WTC11 (cell line): ENCODE data around the gene CCSER1. TPM values are rescaled to one million over a fixed set of nuclear protein-coding genes. Genes with fewer than 3 reads are reported as not detected.

Source experiments
- ATAC-seq: fragments of 200-7000 bp; cut with Tn5 transposase; 2 replicates; pipeline ENCODE4 v1.10.0; 2021; ENCODE audit warnings: mild to moderate bottlenecking, moderate library complexity
- CTCF ChIA-PET: fragments of 300-600 bp; sonication (Branson Sonifier 250); formaldehyde crosslinking; loops from one replicate; lab custom pipeline; 2021; ENCODE audit warnings: antibody characterized with exemption; lab: Charles Lee
- POLR2A ChIA-PET: fragments of 350-600 bp; sonication (Branson Sonifier 250); formaldehyde crosslinking; loops from one replicate; lab custom pipeline; 2021; ENCODE audit warnings: antibody characterized with exemption; lab: Charles Lee
- DNase-seq: peaks from one replicate; pipeline ENCODE4 v3.0.0; 2021; ENCODE audit warnings: low spot score
- H3K27ac Mint-ChIP-seq: 2 replicates; pipeline ENCODE4 v1.8.0; 2021; ENCODE audit warnings: mixed read lengths
- H3K27me3 Mint-ChIP-seq: 2 replicates; pipeline ENCODE4 v1.8.0; 2021; ENCODE audit warnings: low read depth, mild to moderate bottlenecking, moderate library complexity, mixed read lengths
- H3K36me3 Mint-ChIP-seq: 2 replicates; pipeline ENCODE4 v1.8.0; 2021; ENCODE audit warnings: mixed read lengths
- H3K4me1 Mint-ChIP-seq: 2 replicates; pipeline ENCODE4 v1.8.0; 2022; ENCODE audit warnings: mixed read lengths
- H3K4me3 Mint-ChIP-seq: 2 replicates; pipeline ENCODE4 v1.8.0; 2021; ENCODE audit warnings: mild to moderate bottlenecking, moderate library complexity, mixed read lengths
- H3K9me3 Mint-ChIP-seq: 2 replicates; pipeline ENCODE4 v1.8.0; 2021; ENCODE audit warnings: mixed read lengths
- ATF1 ChIP-seq: sonication (generic); formaldehyde crosslinking; IDR thresholded peaks from 2 replicates; pipeline ENCODE4 v1.8.1; 2023; ENCODE audit warnings: mild to moderate bottlenecking, moderate library complexity, missing genetic modification reagents
- GTF2I ChIP-seq: fragments of 250-450 bp; sonication (Bioruptor Pico); conservative IDR thresholded peaks from 2 replicates; pipeline ENCODE4 v1.4.0; 2021; ENCODE audit warnings: mild to moderate bottlenecking
- IRF2 ChIP-seq: sonication (generic); formaldehyde crosslinking; IDR thresholded peaks from 2 replicates; pipeline ENCODE4 v1.8.0; 2022; ENCODE audit warnings: low read depth, missing genetic modification reagents, borderline replicate concordance
- NFE2L1 ChIP-seq: sonication (generic); formaldehyde crosslinking; IDR thresholded peaks from 2 replicates; pipeline ENCODE4 v1.8.1; 2023; ENCODE audit warnings: missing genetic modification reagents
- NR2C2 ChIP-seq: sonication (generic); formaldehyde crosslinking; IDR thresholded peaks from 2 replicates; pipeline ENCODE4 v1.8.0; 2022; ENCODE audit warnings: mild to moderate bottlenecking, missing genetic modification reagents
- PRRX2 ChIP-seq: fragments of 250-450 bp; sonication (Bioruptor Pico); IDR thresholded peaks from 2 replicates; pipeline ENCODE4 v1.8.0; 2021; ENCODE audit warnings: mild to moderate bottlenecking
- RELA ChIP-seq: sonication (generic); formaldehyde crosslinking; IDR thresholded peaks from 2 replicates; pipeline ENCODE4 v1.8.1; 2022; ENCODE audit warnings: missing genetic modification reagents, mild to moderate bottlenecking, borderline replicate concordance
- ZBTB21 ChIP-seq: sonication (generic); formaldehyde crosslinking; IDR thresholded peaks from 2 replicates; pipeline ENCODE4 v1.8.1; 2023; ENCODE audit warnings: mild to moderate bottlenecking, missing genetic modification reagents, borderline replicate concordance
- ZNF263 ChIP-seq: sonication (generic); formaldehyde crosslinking; IDR thresholded peaks from 2 replicates; pipeline ENCODE4 v1.8.1; 2022; ENCODE audit warnings: low read depth, mild to moderate bottlenecking, moderate library complexity, missing genetic modification reagents
- ZNF416 ChIP-seq: fragments of 250-450 bp; sonication (Bioruptor Pico); IDR thresholded peaks from 2 replicates; pipeline ENCODE4 v1.9.0; 2021; ENCODE audit warnings: mild to moderate bottlenecking, inconsistent platforms
- total RNA-seq: library from RNA; stranded (reverse); gene quantifications from 3 replicates; pipeline ENCODE4 v1.2.3, GENCODE V29; 2021
- TF ChIP-seq, protein P1 (sequence below): fragments of 250-450 bp; sonication (Bioruptor Pico); IDR thresholded peaks from 2 replicates; pipeline ENCODE4 v1.8.0; 2021; ENCODE audit warnings: mild to moderate bottlenecking
- TF ChIP-seq, protein P2 (sequence below): sonication (generic); formaldehyde crosslinking; IDR thresholded peaks from 2 replicates; pipeline ENCODE4 v1.8.0; 2022; ENCODE audit warnings: mild to moderate bottlenecking, missing genetic modification reagents
- TF ChIP-seq, protein P3 (sequence below): sonication (generic); formaldehyde crosslinking; IDR thresholded peaks from 2 replicates; pipeline ENCODE4 v1.8.0; 2023; ENCODE audit warnings: missing genetic modification reagents
- TF ChIP-seq, protein P4 (sequence below): sonication (generic); formaldehyde crosslinking; IDR thresholded peaks from 2 replicates; pipeline ENCODE4 v1.8.1; 2023; ENCODE audit warnings: mild to moderate bottlenecking, missing genetic modification reagents, borderline replicate concordance
- TF ChIP-seq, protein P5 (sequence below): fragments of 250-450 bp; sonication (Bioruptor Pico); conservative IDR thresholded peaks from 2 replicates; pipeline ENCODE4 v1.9.0; 2021; ENCODE audit warnings: mild to moderate bottlenecking
- TF ChIP-seq, protein P6 (sequence below): sonication (generic); formaldehyde crosslinking; IDR thresholded peaks from 2 replicates; pipeline ENCODE4 v1.8.1; 2023; ENCODE audit warnings: mild to moderate bottlenecking, moderate library complexity, missing genetic modification reagents
- TF ChIP-seq, protein P7 (sequence below): sonication (generic); formaldehyde crosslinking; conservative IDR thresholded peaks from 2 replicates; pipeline ENCODE4 v1.8.1; 2023; ENCODE audit warnings: mild to moderate bottlenecking, low read depth, missing genetic modification reagents, moderate library complexity
- TF ChIP-seq, protein P8 (sequence below): sonication (generic); formaldehyde crosslinking; IDR thresholded peaks from 2 replicates; pipeline ENCODE4 v1.8.0; 2022; ENCODE audit warnings: mild to moderate bottlenecking, missing genetic modification reagents

Gene CCSER1
- total RNA-seq, 1 experiment from 2014 or later: 0.87 TPM

DNA sequence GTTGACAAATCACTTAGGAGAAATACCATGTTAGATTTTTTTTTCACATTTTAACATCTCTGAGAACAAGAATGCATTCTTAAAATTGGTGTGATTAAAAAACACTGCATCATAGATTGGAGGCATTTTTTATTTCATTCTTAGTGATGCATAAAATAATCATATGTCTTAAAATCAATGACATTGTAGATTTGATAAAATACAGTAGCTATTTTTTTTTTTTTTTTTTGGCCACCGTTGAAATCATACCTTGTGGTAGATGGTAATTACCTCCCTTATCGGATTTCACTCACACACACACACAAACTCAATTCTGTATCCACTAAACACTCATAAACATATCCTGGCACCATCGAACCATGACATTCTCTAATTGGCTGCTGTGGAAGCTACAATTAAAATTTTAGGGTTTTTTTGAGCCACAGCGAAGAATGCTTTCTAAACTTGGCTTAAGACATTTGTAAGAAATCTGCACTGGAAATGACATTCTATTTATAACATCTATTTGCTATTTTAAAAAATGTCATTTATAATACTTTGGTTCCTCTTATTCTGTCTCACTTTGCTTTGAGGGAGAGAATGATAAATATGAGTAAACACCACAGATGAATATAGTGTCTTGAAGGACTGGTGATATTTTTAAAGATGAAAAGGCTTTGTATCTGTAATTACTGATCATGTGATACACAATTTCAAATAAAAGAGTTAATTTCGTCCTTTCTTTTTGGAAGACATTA lies 60.1 kb downstream of the CCSER1 start:
- CTCF ChIA-PET: no interaction called here
- DNase-seq (no peak), ATAC-seq (no peak)
- Mint-ChIP-seq H3K4me3 (no peak overlapping the region), H3K36me3 (no peaks in the 10 kb centered on the region), H3K27ac (no peak overlapping the region), H3K9me3 (no peaks in the 10 kb centered on the region), H3K4me1 (peaks cover 29% of the 10 kb centered on the region), H3K27me3 (no peaks in the 10 kb centered on the region)
- TF ChIP-seq, protein P1, sequence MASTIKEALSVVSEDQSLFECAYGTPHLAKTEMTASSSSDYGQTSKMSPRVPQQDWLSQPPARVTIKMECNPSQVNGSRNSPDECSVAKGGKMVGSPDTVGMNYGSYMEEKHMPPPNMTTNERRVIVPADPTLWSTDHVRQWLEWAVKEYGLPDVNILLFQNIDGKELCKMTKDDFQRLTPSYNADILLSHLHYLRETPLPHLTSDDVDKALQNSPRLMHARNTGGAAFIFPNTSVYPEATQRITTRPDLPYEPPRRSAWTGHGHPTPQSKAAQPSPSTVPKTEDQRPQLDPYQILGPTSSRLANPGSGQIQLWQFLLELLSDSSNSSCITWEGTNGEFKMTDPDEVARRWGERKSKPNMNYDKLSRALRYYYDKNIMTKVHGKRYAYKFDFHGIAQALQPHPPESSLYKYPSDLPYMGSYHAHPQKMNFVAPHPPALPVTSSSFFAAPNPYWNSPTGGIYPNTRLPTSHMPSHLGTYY: no peak
- TF ChIP-seq RELA (no peak), ATF1 (CRISPR knock-in tag) (no peak), ZBTB21 (no peak), ZNF263 (no peak), IRF2 (no peak), PRRX2 (CRISPR knock-in tag) (no peak)
- TF ChIP-seq, protein P2, sequence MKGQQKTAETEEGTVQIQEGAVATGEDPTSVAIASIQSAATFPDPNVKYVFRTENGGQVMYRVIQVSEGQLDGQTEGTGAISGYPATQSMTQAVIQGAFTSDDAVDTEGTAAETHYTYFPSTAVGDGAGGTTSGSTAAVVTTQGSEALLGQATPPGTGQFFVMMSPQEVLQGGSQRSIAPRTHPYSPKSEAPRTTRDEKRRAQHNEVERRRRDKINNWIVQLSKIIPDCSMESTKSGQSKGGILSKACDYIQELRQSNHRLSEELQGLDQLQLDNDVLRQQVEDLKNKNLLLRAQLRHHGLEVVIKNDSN (CRISPR knock-in tag): no peak
- TF ChIP-seq, protein P3, sequence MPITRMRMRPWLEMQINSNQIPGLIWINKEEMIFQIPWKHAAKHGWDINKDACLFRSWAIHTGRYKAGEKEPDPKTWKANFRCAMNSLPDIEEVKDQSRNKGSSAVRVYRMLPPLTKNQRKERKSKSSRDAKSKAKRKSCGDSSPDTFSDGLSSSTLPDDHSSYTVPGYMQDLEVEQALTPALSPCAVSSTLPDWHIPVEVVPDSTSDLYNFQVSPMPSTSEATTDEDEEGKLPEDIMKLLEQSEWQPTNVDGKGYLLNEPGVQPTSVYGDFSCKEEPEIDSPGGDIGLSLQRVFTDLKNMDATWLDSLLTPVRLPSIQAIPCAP (CRISPR knock-in tag): no peak
- TF ChIP-seq, protein P4, sequence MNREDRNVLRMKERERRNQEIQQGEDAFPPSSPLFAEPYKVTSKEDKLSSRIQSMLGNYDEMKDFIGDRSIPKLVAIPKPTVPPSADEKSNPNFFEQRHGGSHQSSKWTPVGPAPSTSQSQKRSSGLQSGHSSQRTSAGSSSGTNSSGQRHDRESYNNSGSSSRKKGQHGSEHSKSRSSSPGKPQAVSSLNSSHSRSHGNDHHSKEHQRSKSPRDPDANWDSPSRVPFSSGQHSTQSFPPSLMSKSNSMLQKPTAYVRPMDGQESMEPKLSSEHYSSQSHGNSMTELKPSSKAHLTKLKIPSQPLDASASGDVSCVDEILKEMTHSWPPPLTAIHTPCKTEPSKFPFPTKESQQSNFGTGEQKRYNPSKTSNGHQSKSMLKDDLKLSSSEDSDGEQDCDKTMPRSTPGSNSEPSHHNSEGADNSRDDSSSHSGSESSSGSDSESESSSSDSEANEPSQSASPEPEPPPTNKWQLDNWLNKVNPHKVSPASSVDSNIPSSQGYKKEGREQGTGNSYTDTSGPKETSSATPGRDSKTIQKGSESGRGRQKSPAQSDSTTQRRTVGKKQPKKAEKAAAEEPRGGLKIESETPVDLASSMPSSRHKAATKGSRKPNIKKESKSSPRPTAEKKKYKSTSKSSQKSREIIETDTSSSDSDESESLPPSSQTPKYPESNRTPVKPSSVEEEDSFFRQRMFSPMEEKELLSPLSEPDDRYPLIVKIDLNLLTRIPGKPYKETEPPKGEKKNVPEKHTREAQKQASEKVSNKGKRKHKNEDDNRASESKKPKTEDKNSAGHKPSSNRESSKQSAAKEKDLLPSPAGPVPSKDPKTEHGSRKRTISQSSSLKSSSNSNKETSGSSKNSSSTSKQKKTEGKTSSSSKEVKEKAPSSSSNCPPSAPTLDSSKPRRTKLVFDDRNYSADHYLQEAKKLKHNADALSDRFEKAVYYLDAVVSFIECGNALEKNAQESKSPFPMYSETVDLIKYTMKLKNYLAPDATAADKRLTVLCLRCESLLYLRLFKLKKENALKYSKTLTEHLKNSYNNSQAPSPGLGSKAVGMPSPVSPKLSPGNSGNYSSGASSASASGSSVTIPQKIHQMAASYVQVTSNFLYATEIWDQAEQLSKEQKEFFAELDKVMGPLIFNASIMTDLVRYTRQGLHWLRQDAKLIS (CRISPR knock-in tag): no peak
- TF ChIP-seq, protein P5, sequence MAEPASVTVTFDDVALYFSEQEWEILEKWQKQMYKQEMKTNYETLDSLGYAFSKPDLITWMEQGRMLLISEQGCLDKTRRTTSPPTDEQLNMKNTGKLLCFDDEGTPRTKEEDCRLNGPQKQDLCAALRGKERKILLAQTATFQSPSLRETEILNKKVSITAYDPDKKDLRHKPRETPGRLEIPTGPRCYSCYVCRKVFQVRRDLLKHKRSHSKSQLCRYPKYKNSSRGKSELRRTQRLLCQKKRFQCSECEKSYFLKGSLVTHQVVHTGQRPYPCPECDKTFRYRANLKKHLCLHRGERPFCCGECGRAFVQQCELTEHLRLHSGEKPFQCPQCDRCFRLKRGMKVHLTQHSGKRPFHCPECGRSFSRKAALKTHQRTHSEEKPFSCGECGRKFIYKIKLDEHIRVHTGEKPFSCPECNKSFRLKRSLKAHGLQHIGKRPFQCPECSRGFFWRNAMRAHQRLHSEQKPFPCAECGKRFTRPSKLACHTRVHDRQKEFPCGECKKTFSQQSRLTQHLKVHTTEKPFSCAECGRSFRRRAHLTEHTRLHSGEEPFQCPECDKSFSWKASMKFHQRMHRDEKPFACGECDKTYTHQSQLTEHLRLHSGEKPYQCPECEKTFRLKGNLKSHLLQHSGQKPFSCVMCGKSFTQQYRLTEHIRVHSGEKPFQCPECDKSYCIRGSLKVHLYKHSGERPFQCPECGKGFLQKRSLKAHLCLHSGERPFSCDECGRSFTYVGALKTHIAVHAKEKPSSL: no peak
- TF ChIP-seq, protein P6, sequence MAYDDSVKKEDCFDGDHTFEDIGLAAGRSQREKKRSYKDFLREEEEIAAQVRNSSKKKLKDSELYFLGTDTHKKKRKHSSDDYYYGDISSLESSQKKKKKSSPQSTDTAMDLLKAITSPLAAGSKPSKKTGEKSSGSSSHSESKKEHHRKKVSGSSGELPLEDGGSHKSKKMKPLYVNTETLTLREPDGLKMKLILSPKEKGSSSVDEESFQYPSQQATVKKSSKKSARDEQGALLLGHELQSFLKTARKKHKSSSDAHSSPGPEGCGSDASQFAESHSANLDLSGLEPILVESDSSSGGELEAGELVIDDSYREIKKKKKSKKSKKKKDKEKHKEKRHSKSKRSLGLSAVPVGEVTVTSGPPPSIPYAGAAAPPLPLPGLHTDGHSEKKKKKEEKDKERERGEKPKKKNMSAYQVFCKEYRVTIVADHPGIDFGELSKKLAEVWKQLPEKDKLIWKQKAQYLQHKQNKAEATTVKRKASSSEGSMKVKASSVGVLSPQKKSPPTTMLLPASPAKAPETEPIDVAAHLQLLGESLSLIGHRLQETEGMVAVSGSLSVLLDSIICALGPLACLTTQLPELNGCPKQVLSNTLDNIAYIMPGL (CRISPR knock-in tag): no peak
- POLR2A ChIA-PET: interaction anchor here (0.6 kb wide), 2 partner anchors 9 to 83 kb away, joined by 4 to 6 read pairs; no protein-coding TSS in a partner anchor

DNA sequence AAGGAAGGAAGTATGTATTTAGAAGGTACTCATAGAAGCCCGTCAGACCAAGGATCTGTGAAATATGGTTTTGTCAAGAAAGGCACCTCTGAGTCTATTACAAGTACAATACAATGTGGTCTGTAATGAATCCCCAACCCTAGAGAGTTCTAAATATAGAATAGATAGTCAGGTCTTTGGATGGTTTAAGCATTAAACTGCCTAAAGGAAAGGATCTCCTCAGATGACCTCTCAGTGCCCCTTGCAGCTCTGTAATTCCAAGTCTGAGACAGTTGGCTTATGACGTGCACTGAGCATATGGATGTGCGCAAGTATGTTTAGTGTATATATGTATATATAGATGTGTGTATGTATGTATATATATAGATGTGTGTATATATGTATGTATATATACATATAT lies 62.0 kb downstream of the CCSER1 start:
- no peak for DNase-seq
- Mint-ChIP-seq H3K27me3 (no peaks in the 10 kb centered on the region), H3K4me1 (peaks cover 35% of the 10 kb centered on the region), H3K36me3 (no peaks in the 10 kb centered on the region), H3K27ac (no peak overlapping the region), H3K9me3 (no peaks in the 10 kb centered on the region), H3K4me3 (no peak overlapping the region)
- CTCF ChIA-PET: no interaction called here
- ATAC-seq: no peak
- POLR2A ChIA-PET: no interaction called here
- no peak for TF ChIP-seq ZNF416 (CRISPR knock-in tag)
- TF ChIP-seq, protein P7, sequence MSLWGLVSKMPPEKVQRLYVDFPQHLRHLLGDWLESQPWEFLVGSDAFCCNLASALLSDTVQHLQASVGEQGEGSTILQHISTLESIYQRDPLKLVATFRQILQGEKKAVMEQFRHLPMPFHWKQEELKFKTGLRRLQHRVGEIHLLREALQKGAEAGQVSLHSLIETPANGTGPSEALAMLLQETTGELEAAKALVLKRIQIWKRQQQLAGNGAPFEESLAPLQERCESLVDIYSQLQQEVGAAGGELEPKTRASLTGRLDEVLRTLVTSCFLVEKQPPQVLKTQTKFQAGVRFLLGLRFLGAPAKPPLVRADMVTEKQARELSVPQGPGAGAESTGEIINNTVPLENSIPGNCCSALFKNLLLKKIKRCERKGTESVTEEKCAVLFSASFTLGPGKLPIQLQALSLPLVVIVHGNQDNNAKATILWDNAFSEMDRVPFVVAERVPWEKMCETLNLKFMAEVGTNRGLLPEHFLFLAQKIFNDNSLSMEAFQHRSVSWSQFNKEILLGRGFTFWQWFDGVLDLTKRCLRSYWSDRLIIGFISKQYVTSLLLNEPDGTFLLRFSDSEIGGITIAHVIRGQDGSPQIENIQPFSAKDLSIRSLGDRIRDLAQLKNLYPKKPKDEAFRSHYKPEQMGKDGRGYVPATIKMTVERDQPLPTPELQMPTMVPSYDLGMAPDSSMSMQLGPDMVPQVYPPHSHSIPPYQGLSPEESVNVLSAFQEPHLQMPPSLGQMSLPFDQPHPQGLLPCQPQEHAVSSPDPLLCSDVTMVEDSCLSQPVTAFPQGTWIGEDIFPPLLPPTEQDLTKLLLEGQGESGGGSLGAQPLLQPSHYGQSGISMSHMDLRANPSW (CRISPR knock-in tag): no peak
- no peak for TF ChIP-seq GTF2I (CRISPR knock-in tag)
- TF ChIP-seq NR2C2 (CRISPR knock-in tag): no peak
- TF ChIP-seq, protein P8, sequence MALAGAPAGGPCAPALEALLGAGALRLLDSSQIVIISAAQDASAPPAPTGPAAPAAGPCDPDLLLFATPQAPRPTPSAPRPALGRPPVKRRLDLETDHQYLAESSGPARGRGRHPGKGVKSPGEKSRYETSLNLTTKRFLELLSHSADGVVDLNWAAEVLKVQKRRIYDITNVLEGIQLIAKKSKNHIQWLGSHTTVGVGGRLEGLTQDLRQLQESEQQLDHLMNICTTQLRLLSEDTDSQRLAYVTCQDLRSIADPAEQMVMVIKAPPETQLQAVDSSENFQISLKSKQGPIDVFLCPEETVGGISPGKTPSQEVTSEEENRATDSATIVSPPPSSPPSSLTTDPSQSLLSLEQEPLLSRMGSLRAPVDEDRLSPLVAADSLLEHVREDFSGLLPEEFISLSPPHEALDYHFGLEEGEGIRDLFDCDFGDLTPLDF: no peak
- no peak for TF ChIP-seq NFE2L1
- TF ChIP-seq RELA: no peak
